Endothelial cell (in vitro differentiated cells): ENCODE measurements around the gene GLTPD2. TPM values are rescaled to one million over a fixed set of nuclear protein-coding genes. Genes with fewer than 3 reads are reported as not detected.

Source experiments
- DNase-seq: peaks from one replicate; pipeline ENCODE4 v3.0.0; 2021; ENCODE audit warnings: low spot score
- H3K27ac Mint-ChIP-seq: one replicate; pipeline ENCODE4 v1.8.0; 2021; ENCODE audit warnings: mixed read lengths, inconsistent platforms; ENCODE audit not compliant: unreplicated experiment
- H3K27me3 Mint-ChIP-seq: one replicate; pipeline ENCODE4 v1.8.0; 2021; ENCODE audit warnings: mild to moderate bottlenecking, moderate library complexity, mixed read lengths, inconsistent platforms; ENCODE audit not compliant: unreplicated experiment
- H3K36me3 Mint-ChIP-seq: one replicate; pipeline ENCODE4 v1.8.0; 2021; ENCODE audit warnings: mild to moderate bottlenecking, low read depth, mixed read lengths, inconsistent platforms; ENCODE audit not compliant: unreplicated experiment
- H3K4me1 Mint-ChIP-seq: one replicate; pipeline ENCODE4 v1.8.0; 2021; ENCODE audit warnings: mild to moderate bottlenecking, mixed read lengths, inconsistent platforms; ENCODE audit not compliant: unreplicated experiment
- H3K4me3 Mint-ChIP-seq: one replicate; pipeline ENCODE4 v1.8.0; 2021; ENCODE audit warnings: mild to moderate bottlenecking, mixed read lengths, inconsistent platforms; ENCODE audit not compliant: unreplicated experiment
- H3K9me3 Mint-ChIP-seq: one replicate; pipeline ENCODE4 v1.8.0; 2021; ENCODE audit warnings: mixed read lengths, inconsistent platforms; ENCODE audit not compliant: unreplicated experiment
- CTCF ChIP-seq: fragments of 200-600 bp; sonication (generic); IDR thresholded peaks from one replicate; pipeline ENCODE4 v1.5.0; 2021; ENCODE audit warnings: antibody characterized with exemption; ENCODE audit not compliant: unreplicated experiment
- total RNA-seq: library from RNA; stranded (reverse); fragmentation: NEBNext Ultra II Directional; extraction: Animal tissue kit (Norgen Biotek cat#: 25700); gene quantifications from one replicate; pipeline ENCODE4 v1.2.1, GENCODE V29; 2021; ENCODE audit not compliant: unreplicated experiment

GLTPD2 gene
- total RNA-seq, 1 donor from 2014 or later: not detected

DNA sequence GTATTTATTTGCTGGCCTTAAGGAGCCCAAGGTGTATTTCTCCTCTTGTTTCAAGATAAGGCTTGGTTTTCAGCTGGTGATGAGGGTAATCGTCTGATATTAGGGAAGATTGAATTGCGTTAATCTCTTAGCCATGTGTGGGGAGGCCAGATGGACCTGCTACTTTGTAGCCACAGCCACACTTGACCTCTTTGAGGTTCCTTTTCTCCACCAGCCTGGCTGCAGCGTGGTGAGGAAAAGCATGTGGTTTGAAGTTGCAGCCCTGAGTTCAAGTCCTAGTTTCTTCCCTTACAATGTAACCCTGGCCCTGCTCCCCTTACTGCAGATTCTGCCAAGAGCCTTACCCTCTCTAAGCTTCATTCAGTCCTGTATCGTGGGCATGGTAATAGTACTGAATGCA, 47.5 kb downstream of the GLTPD2 start:
- peak overlapping the region; percentile 71 for H3K4me3 Mint-ChIP-seq
- H3K27me3 Mint-ChIP-seq: peaks cover 4% of the 10 kb centered on the region
- H3K9me3 Mint-ChIP-seq: no peaks in the 10 kb centered on the region
- H3K27ac Mint-ChIP-seq: no peak overlapping the region
- peaks cover 50% of the 10 kb centered on the region for H3K4me1 Mint-ChIP-seq
- peaks cover 16% of the 10 kb centered on the region for H3K36me3 Mint-ChIP-seq
- DNase-seq: no peak
- TF ChIP-seq CTCF: no peak

GRCh38 chr17:4837471-4838308, 48.9 kb downstream of the GLTPD2 start:
- H3K27me3 Mint-ChIP-seq: peaks cover 4% of the 10 kb centered on the region
- H3K27ac Mint-ChIP-seq: peak overlapping the region; percentile 55
- TF ChIP-seq CTCF: no peak
- H3K36me3 Mint-ChIP-seq: peaks cover 16% of the 10 kb centered on the region
- H3K4me3 Mint-ChIP-seq: peak overlapping the region; percentile 23
- H3K4me1 Mint-ChIP-seq: peaks cover 50% of the 10 kb centered on the region
- no peak for DNase-seq
- H3K9me3 Mint-ChIP-seq: no peaks in the 10 kb centered on the region

GRCh38 chr17:4838309-4838785, 49.6 kb downstream of the GLTPD2 start:
- Mint-ChIP-seq H3K27me3 (peaks cover 4% of the 10 kb centered on the region), H3K36me3 (peaks cover 16% of the 10 kb centered on the region), H3K9me3 (no peaks in the 10 kb centered on the region), H3K4me3 (peak overlapping the region; percentile 23), H3K4me1 (peaks cover 49% of the 10 kb centered on the region), H3K27ac (no peak overlapping the region)
- no peak for TF ChIP-seq CTCF
- DNase-seq: no peak

GRCh38 chr17:4839221-4839620, 50.5 kb downstream of the GLTPD2 start:
- no peaks in the 10 kb centered on the region for H3K9me3 Mint-ChIP-seq
- H3K27me3 Mint-ChIP-seq: peaks cover 4% of the 10 kb centered on the region
- TF ChIP-seq CTCF: no peak
- H3K4me3 Mint-ChIP-seq: no peak overlapping the region
- no peak overlapping the region for H3K27ac Mint-ChIP-seq
- H3K4me1 Mint-ChIP-seq: peaks cover 43% of the 10 kb centered on the region
- H3K36me3 Mint-ChIP-seq: peaks cover 10% of the 10 kb centered on the region
- no peak for DNase-seq

Other genes starting within 250 kb of the GLTPD2 start
- gene MYBBP1A, start 233.6 kb upstream of the GLTPD2 start, total RNA-seq: 32.4 TPM
- gene GGT6, start 228.4 kb upstream of the GLTPD2 start, total RNA-seq: not detected
- 0.59 TPM for gene SMTNL2, start 204.4 kb upstream of the GLTPD2 start, total RNA-seq
- gene ALOX15, start 147.3 kb upstream of the GLTPD2 start, total RNA-seq: 17.0 TPM
- 118 TPM for gene PELP1, start 84.8 kb upstream of the GLTPD2 start, total RNA-seq
- 51.1 TPM for gene ARRB2, start 78.3 kb upstream of the GLTPD2 start, total RNA-seq
- 10.5 TPM for gene MED11, start 57.5 kb upstream of the GLTPD2 start, total RNA-seq
- gene ZMYND15, start 49.1 kb upstream of the GLTPD2 start, total RNA-seq: not detected
- gene CXCL16, start 49.0 kb upstream of the GLTPD2 start, total RNA-seq: 0.13 TPM
- not detected for gene TM4SF5, start 17.1 kb upstream of the GLTPD2 start, total RNA-seq
- gene VMO1, start 2.6 kb upstream of the GLTPD2 start, total RNA-seq: 2.9 TPM
- gene PSMB6, start 7.2 kb downstream of the GLTPD2 start, total RNA-seq: 185 TPM
- gene PLD2, start 18.2 kb downstream of the GLTPD2 start, total RNA-seq: 86.5 TPM
- gene MINK1, start 44.4 kb downstream of the GLTPD2 start, total RNA-seq: 176 TPM
- gene C17orf107, start 110.6 kb downstream of the GLTPD2 start, total RNA-seq: 2.3 TPM
- gene CHRNE, start 114.1 kb downstream of the GLTPD2 start, total RNA-seq: 1.2 TPM
- 1.3 TPM for gene GP1BA, start 143.3 kb downstream of the GLTPD2 start, total RNA-seq
- gene SLC25A11, start 151.1 kb downstream of the GLTPD2 start, total RNA-seq: 47.5 TPM
- 92.3 TPM for gene RNF167, start 151.3 kb downstream of the GLTPD2 start, total RNA-seq
- 874 TPM for gene PFN1, start 159.6 kb downstream of the GLTPD2 start, total RNA-seq
- gene ENO3, start 162.2 kb downstream of the GLTPD2 start, total RNA-seq: 7.3 TPM
- 67.3 TPM for gene SPAG7, start 178.9 kb downstream of the GLTPD2 start, total RNA-seq
- 42.3 TPM for gene CAMTA2, start 198.7 kb downstream of the GLTPD2 start, total RNA-seq
- gene INCA1, start 208.6 kb downstream of the GLTPD2 start, total RNA-seq: 2.2 TPM
- gene KIF1C, start 209.0 kb downstream of the GLTPD2 start, total RNA-seq: 127 TPM
- 0.21 TPM for gene SLC52A1, start 246.5 kb downstream of the GLTPD2 start, total RNA-seq